Neural progenitor cell (in vitro differentiated cells): ENCODE measurements around the gene GATA2.

Source experiments
- CTCF ChIP-seq: fragments of 200-600 bp; sonication (generic); IDR thresholded peaks from 2 replicates; pipeline ENCODE4 v1.5.1; 2017; ENCODE audit warnings: antibody characterized with exemption, mild to moderate bottlenecking
- EZH2 ChIP-seq: fragments of 200-600 bp; sonication (generic); IDR thresholded peaks from 2 replicates; pipeline ENCODE4 v1.6.1; 2017; ENCODE audit warnings: antibody characterized with exemption, mild to moderate bottlenecking, moderate library complexity
- EZH2phosphoT487 ChIP-seq: fragments of 200-600 bp; sonication (generic); IDR thresholded peaks from 2 replicates; pipeline ENCODE4 v1.6.1; 2017; ENCODE audit warnings: antibody characterized with exemption

GRCh38 chr3:128541246-128541645, 48.2 kb upstream of the GATA2 start:
- no peak for TF ChIP-seq CTCF
- TF ChIP-seq EZH2 = no peak
- no peak for TF ChIP-seq EZH2phosphoT487
